DOHH2 (cell line): ENCODE measurements around the gene ACTA2.

Experiments
- H3F3A ChIP-seq: fragments of 200-600 bp; sonication (generic), shearing (Covaris generic); 2 replicates; pipeline ENCODE4 v1.6.0; 2016; ENCODE audit warnings: antibody characterized with exemption, mild to moderate bottlenecking; ENCODE audit not compliant: control insufficient read depth, insufficient read depth
- H3K27ac ChIP-seq: fragments of 200-600 bp; sonication (generic); 2 replicates; pipeline ENCODE4 v1.5.1; 2014; ENCODE audit warnings: low read depth, mild to moderate bottlenecking, low read length, moderate library complexity
- H3K27me3 ChIP-seq: fragments of 200-600 bp; sonication (generic); 2 replicates; pipeline ENCODE4 v1.6.1; 2014; ENCODE audit warnings: mild to moderate bottlenecking, low read length, mixed read lengths; ENCODE audit not compliant: control insufficient read depth
- H3K36me3 ChIP-seq: fragments of 200-600 bp; sonication (generic); 2 replicates; pipeline ENCODE4 v1.6.1; 2014; ENCODE audit warnings: mild to moderate bottlenecking, low read length, moderate library complexity, mixed read lengths; ENCODE audit not compliant: control insufficient read depth
- H3K4me1 ChIP-seq: fragments of 200-600 bp; sonication (generic); 2 replicates; pipeline ENCODE4 v1.6.1; 2014; ENCODE audit warnings: mild to moderate bottlenecking, low read length, mixed read lengths; ENCODE audit not compliant: control insufficient read depth
- H3K4me2 ChIP-seq: fragments of 200-600 bp; sonication (generic); 2 replicates; pipeline ENCODE4 v1.6.0; 2014; ENCODE audit warnings: mild to moderate bottlenecking, low read length, moderate library complexity
- H3K4me3 ChIP-seq: fragments of 200-600 bp; sonication (generic); 2 replicates; pipeline ENCODE4 v1.5.1; 2014; ENCODE audit warnings: mild to moderate bottlenecking, low read length, mixed read lengths
- H3K79me2 ChIP-seq: fragments of 200-600 bp; sonication (generic); 2 replicates; pipeline ENCODE4 v1.6.1; 2014; ENCODE audit warnings: mild to moderate bottlenecking, low read length, mixed read lengths; ENCODE audit not compliant: control insufficient read depth
- H3K9me2 ChIP-seq: fragments of 200-600 bp; sonication (generic); replicated peaks from 2 replicates; pipeline ENCODE4 v1.6.1; 2014; ENCODE audit warnings: mild to moderate bottlenecking, low read length, mixed read lengths; ENCODE audit not compliant: control insufficient read depth
- H3K9me3 ChIP-seq: fragments of 200-600 bp; sonication (generic); 2 replicates; pipeline ENCODE4 v1.6.1; 2014; ENCODE audit warnings: antibody characterized with exemption, low read length, mixed read lengths; ENCODE audit not compliant: control insufficient read depth, insufficient read depth
- H4K20me1 ChIP-seq: fragments of 200-600 bp; sonication (generic); 2 replicates; pipeline ENCODE4 v1.6.0; 2014; ENCODE audit warnings: low read depth, mild to moderate bottlenecking, antibody characterized with exemption, low read length, moderate library complexity; ENCODE audit not compliant: control insufficient read depth, insufficient read depth
- EZH2phosphoT487 ChIP-seq: fragments of 200-600 bp; sonication (generic); IDR thresholded peaks from 2 replicates; pipeline ENCODE4 v1.6.1; 2017; ENCODE audit warnings: borderline replicate concordance, mild to moderate bottlenecking, antibody characterized with exemption, low read length, moderate library complexity, mixed read lengths
- TF ChIP-seq, protein P1 (sequence below): fragments of 200-600 bp; sonication (generic); IDR thresholded peaks from one replicate; pipeline ENCODE4 v1.5.1; 2014; ENCODE audit warnings: antibody characterized with exemption, mild to moderate bottlenecking, low read depth, low read length; ENCODE audit not compliant: poor library complexity, severe bottlenecking

Gene ACTA2

DNA sequence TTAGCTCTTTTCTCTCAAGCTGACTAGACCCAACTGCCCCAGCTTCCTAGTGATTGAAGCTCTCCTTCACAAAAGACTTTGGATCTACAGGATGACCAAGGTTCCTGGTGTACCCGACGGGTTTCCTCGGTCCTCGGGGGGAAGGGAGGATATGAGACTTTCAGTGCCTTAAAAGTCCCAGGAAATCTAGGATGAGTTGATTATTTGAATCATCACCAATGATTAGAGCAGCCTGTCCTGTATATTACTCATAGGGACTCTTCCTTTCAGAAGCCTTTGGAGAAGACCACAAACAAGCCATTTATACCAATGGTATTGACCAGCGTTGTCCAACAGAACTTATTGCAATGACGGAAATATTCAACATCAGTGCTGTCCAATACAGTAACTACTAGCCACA is 6.1 kb upstream of the ACTA2 start:
- Histone ChIP-seq H3K79me2 (no peaks in the 10 kb centered on the region), H3K4me1 (no peaks in the 10 kb centered on the region), H4K20me1 (no peaks in the 10 kb centered on the region), H3K4me3 (no peak overlapping the region), H3K27ac (no peak overlapping the region), H3K9me3 (no peaks in the 10 kb centered on the region), H3K27me3 (peaks cover 3% of the 10 kb centered on the region; the same call in 1 of the 2 replicates), H3K4me2 (no peak overlapping the region), H3K9me2 (no peaks in the 10 kb centered on the region), H3K36me3 (no peaks in the 10 kb centered on the region), H3F3A (no peaks in the 10 kb centered on the region)
- TF ChIP-seq, protein P1, sequence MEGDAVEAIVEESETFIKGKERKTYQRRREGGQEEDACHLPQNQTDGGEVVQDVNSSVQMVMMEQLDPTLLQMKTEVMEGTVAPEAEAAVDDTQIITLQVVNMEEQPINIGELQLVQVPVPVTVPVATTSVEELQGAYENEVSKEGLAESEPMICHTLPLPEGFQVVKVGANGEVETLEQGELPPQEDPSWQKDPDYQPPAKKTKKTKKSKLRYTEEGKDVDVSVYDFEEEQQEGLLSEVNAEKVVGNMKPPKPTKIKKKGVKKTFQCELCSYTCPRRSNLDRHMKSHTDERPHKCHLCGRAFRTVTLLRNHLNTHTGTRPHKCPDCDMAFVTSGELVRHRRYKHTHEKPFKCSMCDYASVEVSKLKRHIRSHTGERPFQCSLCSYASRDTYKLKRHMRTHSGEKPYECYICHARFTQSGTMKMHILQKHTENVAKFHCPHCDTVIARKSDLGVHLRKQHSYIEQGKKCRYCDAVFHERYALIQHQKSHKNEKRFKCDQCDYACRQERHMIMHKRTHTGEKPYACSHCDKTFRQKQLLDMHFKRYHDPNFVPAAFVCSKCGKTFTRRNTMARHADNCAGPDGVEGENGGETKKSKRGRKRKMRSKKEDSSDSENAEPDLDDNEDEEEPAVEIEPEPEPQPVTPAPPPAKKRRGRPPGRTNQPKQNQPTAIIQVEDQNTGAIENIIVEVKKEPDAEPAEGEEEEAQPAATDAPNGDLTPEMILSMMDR: no peak
- TF ChIP-seq EZH2phosphoT487: no peak

DNA sequence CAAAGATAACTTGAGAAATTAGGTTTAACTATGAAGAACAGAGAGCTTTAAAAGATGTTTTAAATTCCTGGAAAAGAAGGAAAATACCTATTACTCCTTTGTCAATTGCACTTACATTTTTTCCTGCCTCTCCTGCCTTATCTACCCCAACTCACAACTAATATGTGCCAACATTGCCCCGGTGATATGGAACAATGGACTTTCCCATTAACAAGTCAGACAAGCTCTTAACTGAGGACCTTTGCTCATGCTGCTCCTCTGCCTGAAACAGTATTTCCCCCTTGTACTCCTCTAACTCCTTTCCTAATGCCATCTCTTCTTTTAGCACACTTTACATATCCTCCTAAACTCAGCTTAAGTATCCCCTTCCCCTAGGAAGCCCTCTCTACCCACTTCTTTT is 4.8 kb upstream of the ACTA2 start:
- H3K9me3 ChIP-seq: no peaks in the 10 kb centered on the region
- peaks cover 3% of the 10 kb centered on the region; the same call in 1 of the 2 replicates for H3K27me3 ChIP-seq
- no peaks in the 10 kb centered on the region for H3K9me2 ChIP-seq
- H3K79me2 ChIP-seq: no peaks in the 10 kb centered on the region
- no peak overlapping the region for H3K4me2 ChIP-seq
- H3K4me3 ChIP-seq: no peak overlapping the region
- no peaks in the 10 kb centered on the region for H3F3A ChIP-seq
- no peaks in the 10 kb centered on the region for H3K36me3 ChIP-seq
- TF ChIP-seq, protein P1: no peak
- no peak for TF ChIP-seq EZH2phosphoT487
- no peaks in the 10 kb centered on the region for H3K4me1 ChIP-seq
- H4K20me1 ChIP-seq: no peaks in the 10 kb centered on the region
- H3K27ac ChIP-seq: no peak overlapping the region

DNA sequence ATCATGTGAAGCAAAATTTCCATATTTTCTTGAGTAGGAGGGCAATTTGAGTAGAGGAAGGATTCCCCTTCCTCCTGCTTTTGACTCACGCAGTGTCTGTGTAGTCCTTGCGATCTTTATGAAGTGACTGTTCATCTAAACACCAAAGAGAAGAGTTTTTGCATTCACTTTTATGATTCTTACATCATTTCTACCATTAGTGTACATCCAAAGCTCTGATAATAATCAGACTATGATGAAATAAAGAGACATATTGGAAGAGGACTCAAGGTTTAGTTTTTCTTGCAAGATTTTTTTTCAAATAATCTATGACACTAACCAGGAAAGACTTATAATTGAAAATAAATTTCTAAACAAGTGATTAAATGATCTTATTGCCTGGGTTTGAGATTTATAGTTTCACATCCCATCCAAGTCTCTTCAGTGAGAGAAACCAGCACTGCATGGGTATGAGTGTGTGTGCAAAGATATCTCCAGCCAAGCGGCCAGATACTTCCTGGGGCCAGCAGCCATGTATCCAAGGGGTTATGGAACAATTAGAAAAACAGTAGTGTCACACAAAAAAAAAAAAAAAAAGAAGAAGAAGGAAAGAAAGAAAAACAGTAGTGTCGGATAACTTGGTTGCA is 2.0 kb upstream of the ACTA2 start:
- Histone ChIP-seq H3K27ac (no peak overlapping the region), H3K36me3 (no peaks in the 10 kb centered on the region), H3K4me2 (no peak overlapping the region), H3K4me3 (no peak overlapping the region), H3K27me3 (no peaks in the 10 kb centered on the region), H4K20me1 (no peaks in the 10 kb centered on the region), H3K9me2 (no peaks in the 10 kb centered on the region), H3K79me2 (no peaks in the 10 kb centered on the region), H3K9me3 (no peaks in the 10 kb centered on the region), H3K4me1 (no peaks in the 10 kb centered on the region), H3F3A (no peaks in the 10 kb centered on the region)
- TF ChIP-seq, protein P1: no peak
- no peak for TF ChIP-seq EZH2phosphoT487
